Endothelial cell (in vitro differentiated cells): ENCODE data around the gene ADSS1. TPM values are rescaled to one million over a fixed set of nuclear protein-coding genes. Genes with fewer than 3 reads are reported as not detected.

Experiments
- DNase-seq: peaks from one replicate; pipeline ENCODE4 v3.0.0; 2021; ENCODE audit warnings: low spot score
- H3K27ac Mint-ChIP-seq: one replicate; pipeline ENCODE4 v1.8.0; 2021; ENCODE audit warnings: mixed read lengths, inconsistent platforms; ENCODE audit not compliant: unreplicated experiment
- H3K27me3 Mint-ChIP-seq: one replicate; pipeline ENCODE4 v1.8.0; 2021; ENCODE audit warnings: mild to moderate bottlenecking, moderate library complexity, mixed read lengths, inconsistent platforms; ENCODE audit not compliant: unreplicated experiment
- H3K36me3 Mint-ChIP-seq: one replicate; pipeline ENCODE4 v1.8.0; 2021; ENCODE audit warnings: mild to moderate bottlenecking, low read depth, mixed read lengths, inconsistent platforms; ENCODE audit not compliant: unreplicated experiment
- H3K4me1 Mint-ChIP-seq: one replicate; pipeline ENCODE4 v1.8.0; 2021; ENCODE audit warnings: mild to moderate bottlenecking, mixed read lengths, inconsistent platforms; ENCODE audit not compliant: unreplicated experiment
- H3K4me3 Mint-ChIP-seq: one replicate; pipeline ENCODE4 v1.8.0; 2021; ENCODE audit warnings: mild to moderate bottlenecking, mixed read lengths, inconsistent platforms; ENCODE audit not compliant: unreplicated experiment
- H3K9me3 Mint-ChIP-seq: one replicate; pipeline ENCODE4 v1.8.0; 2021; ENCODE audit warnings: mixed read lengths, inconsistent platforms; ENCODE audit not compliant: unreplicated experiment
- CTCF ChIP-seq: fragments of 200-600 bp; sonication (generic); IDR thresholded peaks from one replicate; pipeline ENCODE4 v1.5.0; 2021; ENCODE audit warnings: antibody characterized with exemption; ENCODE audit not compliant: unreplicated experiment
- total RNA-seq: library from RNA; stranded (reverse); fragmentation: NEBNext Ultra II Directional; extraction: Animal tissue kit (Norgen Biotek cat#: 25700); gene quantifications from one replicate; pipeline ENCODE4 v1.2.1, GENCODE V29; 2021; ENCODE audit not compliant: unreplicated experiment

Gene ADSS1
- total RNA-seq, 1 donor from 2014 or later: 6.1 TPM

GRCh38 chr14:104687601-104688504, 36.2 kb upstream of the ADSS1 start:
- peak overlapping the region; percentile 11 for H3K4me3 Mint-ChIP-seq
- no peak for TF ChIP-seq CTCF
- H3K9me3 Mint-ChIP-seq: no peaks in the 10 kb centered on the region
- H3K27me3 Mint-ChIP-seq: peaks cover 11% of the 10 kb centered on the region
- no peak overlapping the region for H3K27ac Mint-ChIP-seq
- H3K36me3 Mint-ChIP-seq: peaks cover 4% of the 10 kb centered on the region
- no peak for DNase-seq
- peaks cover 4% of the 10 kb centered on the region for H3K4me1 Mint-ChIP-seq

GRCh38 chr14:104688505-104689108, 35.4 kb upstream of the ADSS1 start:
- no peak for DNase-seq
- H3K4me1 Mint-ChIP-seq: peaks cover 3% of the 10 kb centered on the region
- peak overlapping the region; percentile 31 for H3K4me3 Mint-ChIP-seq
- no peaks in the 10 kb centered on the region for H3K9me3 Mint-ChIP-seq
- H3K27ac Mint-ChIP-seq: no peak overlapping the region
- TF ChIP-seq CTCF: no peak
- peaks cover 10% of the 10 kb centered on the region for H3K27me3 Mint-ChIP-seq
- H3K36me3 Mint-ChIP-seq: peaks cover 1% of the 10 kb centered on the region

- TF ChIP-seq CTCF: no peak
- DNase-seq: peak; percentile 58
- no peaks in the 10 kb centered on the region for H3K36me3 Mint-ChIP-seq
- H3K4me3 Mint-ChIP-seq: peak within 1 kb of the TSS; percentile 83
- no peaks in the 10 kb centered on the region for H3K9me3 Mint-ChIP-seq
- no peak within 1 kb of the TSS for H3K27ac Mint-ChIP-seq
- peaks cover 4% of the 10 kb centered on the region for H3K4me1 Mint-ChIP-seq
- H3K27me3 Mint-ChIP-seq: peaks cover 11% of the 10 kb centered on the region
Measured at GRCh38 chr14:104689109-104689880, 34.7 kb upstream of the ADSS1 start, which contains the start of gene INF2. INF2 (plus strand) TSS chr14:104689618; CDS start chr14:104701366, 11,748 bp downstream.

- TF ChIP-seq CTCF: no peak
- Mint-ChIP-seq H3K9me3 (no peaks in the 10 kb centered on the region), H3K4me3 (peak overlapping the region; percentile 83), H3K36me3 (no peaks in the 10 kb centered on the region), H3K27me3 (peaks cover 8% of the 10 kb centered on the region), H3K4me1 (peaks cover 7% of the 10 kb centered on the region), H3K27ac (no peak overlapping the region)
- no peak for DNase-seq
Measured at GRCh38 chr14:104689881-104690711, 33.9 kb upstream of the ADSS1 start.
